Measurements from ENCODE around the gene BBOF1. TPM values are rescaled to one million over a fixed set of nuclear protein-coding genes. Genes with fewer than 3 reads are reported as not detected.

The BBOF1 gene
- total and polyA plus RNA-seq, 2 donors from 2014 or later: 7.6 to 14.6 TPM

DNA sequence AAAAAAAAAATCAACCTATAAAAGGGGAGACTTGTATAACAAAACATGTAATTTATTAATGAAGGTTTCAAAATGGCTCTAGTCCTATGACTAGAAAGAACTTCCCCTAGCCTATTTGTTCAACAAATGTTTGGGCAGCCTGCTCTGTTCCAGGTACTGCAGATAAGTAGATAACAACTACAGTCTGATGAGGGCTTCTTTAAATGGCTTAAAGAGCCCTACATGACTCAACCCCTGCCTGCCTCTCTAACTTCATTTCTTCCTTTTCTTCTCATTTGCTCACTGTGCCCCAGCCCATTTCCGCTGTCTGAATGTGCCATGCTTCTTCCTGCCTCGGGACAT is 43.6 kb downstream of the BBOF1 start:
- TF ChIP-seq, protein P1, sequence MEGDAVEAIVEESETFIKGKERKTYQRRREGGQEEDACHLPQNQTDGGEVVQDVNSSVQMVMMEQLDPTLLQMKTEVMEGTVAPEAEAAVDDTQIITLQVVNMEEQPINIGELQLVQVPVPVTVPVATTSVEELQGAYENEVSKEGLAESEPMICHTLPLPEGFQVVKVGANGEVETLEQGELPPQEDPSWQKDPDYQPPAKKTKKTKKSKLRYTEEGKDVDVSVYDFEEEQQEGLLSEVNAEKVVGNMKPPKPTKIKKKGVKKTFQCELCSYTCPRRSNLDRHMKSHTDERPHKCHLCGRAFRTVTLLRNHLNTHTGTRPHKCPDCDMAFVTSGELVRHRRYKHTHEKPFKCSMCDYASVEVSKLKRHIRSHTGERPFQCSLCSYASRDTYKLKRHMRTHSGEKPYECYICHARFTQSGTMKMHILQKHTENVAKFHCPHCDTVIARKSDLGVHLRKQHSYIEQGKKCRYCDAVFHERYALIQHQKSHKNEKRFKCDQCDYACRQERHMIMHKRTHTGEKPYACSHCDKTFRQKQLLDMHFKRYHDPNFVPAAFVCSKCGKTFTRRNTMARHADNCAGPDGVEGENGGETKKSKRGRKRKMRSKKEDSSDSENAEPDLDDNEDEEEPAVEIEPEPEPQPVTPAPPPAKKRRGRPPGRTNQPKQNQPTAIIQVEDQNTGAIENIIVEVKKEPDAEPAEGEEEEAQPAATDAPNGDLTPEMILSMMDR (IDR thresholded peaks at IDR 0.05; ENCODE audit: borderline replicate concordance, extremely low read depth, insufficient read depth): no peak
- DNase-seq (no peak), FAIRE-seq (no peak)
- no peaks in the 10 kb centered on the region for H3K4me1 ChIP-seq (ENCODE audit: control insufficient read depth in 2 of 3, insufficient read depth in 2 of 3, low read depth in 1 of 3, low read length in 3 of 3)
- H3K9ac ChIP-seq (ENCODE audit: low read length in 3 of 3): no peak overlapping the region
- intact Hi-C loops (cut with DNase I): no loop called here
- H3K9me3 ChIP-seq (ENCODE audit: control insufficient read depth in 2 of 3, insufficient read depth in 1 of 3, low read length in 3 of 3): no peaks in the 10 kb centered on the region
- no peaks in the 10 kb centered on the region for H3K27me3 ChIP-seq (ENCODE audit: control insufficient read depth, insufficient read depth, low read length)
- H3K4me3 ChIP-seq (ENCODE audit: low read length in 3 of 3): no peak overlapping the region
- H3K36me3 ChIP-seq (ENCODE audit: control insufficient read depth in 2 of 3, insufficient read depth in 3 of 3, low read length in 3 of 3): peaks cover 5 to 56% (median 15%) of the 10 kb centered on the region in 3 donors
- H3K27ac ChIP-seq (ENCODE audit: low read depth in 2 of 2, low read length in 2 of 2): no peak overlapping the region

DNA sequence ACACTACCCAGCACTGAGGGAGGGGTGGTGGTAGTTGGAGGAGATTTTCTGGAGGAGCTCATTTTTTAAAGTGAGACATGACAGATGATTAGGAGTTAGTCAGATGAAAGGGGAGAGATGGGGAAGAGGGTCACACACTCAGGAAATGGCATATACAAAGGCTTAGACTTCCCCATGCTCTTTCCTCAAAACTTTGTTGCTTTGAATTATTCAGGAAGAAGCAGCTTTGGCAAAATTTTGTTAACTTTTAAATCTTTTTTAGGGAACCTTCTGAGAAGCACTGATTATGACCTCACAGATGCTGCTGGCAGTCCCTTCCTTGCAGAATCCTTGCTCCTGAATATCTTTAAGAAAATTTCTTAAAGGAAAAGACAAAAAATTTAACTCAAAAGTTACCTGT is 45.3 kb downstream of the BBOF1 start:
- FAIRE-seq: no peak
- Histone ChIP-seq H3K27me3 (ENCODE audit: control insufficient read depth, insufficient read depth, low read length) (no peaks in the 10 kb centered on the region), H3K4me3 (ENCODE audit: low read length in 3 of 3) (no peak overlapping the region), H3K36me3 (ENCODE audit: control insufficient read depth in 2 of 3, insufficient read depth in 3 of 3, low read length in 3 of 3) (peaks cover 5 to 56% (median 18%) of the 10 kb centered on the region in 3 donors), H3K9me3 (ENCODE audit: control insufficient read depth in 2 of 3, insufficient read depth in 1 of 3, low read length in 3 of 3) (no peaks in the 10 kb centered on the region), H3K4me1 (ENCODE audit: control insufficient read depth in 2 of 3, insufficient read depth in 2 of 3, low read depth in 1 of 3, low read length in 3 of 3) (no peaks in the 10 kb centered on the region), H3K27ac (ENCODE audit: low read depth in 2 of 2, low read length in 2 of 2) (no peak overlapping the region), H3K9ac (ENCODE audit: low read length in 3 of 3) (no peak overlapping the region)
- intact Hi-C loops (cut with DNase I): no loop called here
- TF ChIP-seq, protein P1 (IDR thresholded peaks at IDR 0.05; ENCODE audit: borderline replicate concordance, extremely low read depth, insufficient read depth): no peak
- no peak for DNase-seq

DNA sequence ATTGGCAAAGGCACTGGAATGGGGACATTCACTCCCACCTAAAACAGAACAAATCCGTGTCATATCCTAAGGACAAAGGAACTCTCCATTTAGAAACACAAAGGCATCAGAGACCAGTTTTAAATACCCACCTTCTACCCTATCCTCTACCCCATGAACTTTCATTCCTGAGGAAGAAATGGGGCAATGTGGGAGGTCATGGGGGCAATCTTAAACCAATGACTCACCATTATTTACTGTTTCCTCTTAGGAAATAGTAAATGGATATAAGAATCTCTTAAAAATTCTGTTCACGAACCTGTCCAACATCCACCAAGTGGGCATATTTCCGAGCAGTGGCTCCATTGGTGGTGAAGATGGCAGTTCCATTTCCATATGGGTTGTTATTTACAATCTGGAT is 45.7 kb downstream of the BBOF1 start:
- no peaks in the 10 kb centered on the region for H3K27me3 ChIP-seq (ENCODE audit: control insufficient read depth, insufficient read depth, low read length)
- FAIRE-seq: no peak
- H3K9me3 ChIP-seq (ENCODE audit: control insufficient read depth in 2 of 3, insufficient read depth in 1 of 3, low read length in 3 of 3): no peaks in the 10 kb centered on the region
- H3K4me3 ChIP-seq (ENCODE audit: low read length in 3 of 3): no peak overlapping the region
- H3K27ac ChIP-seq (ENCODE audit: low read depth in 2 of 2, low read length in 2 of 2): no peak overlapping the region
- no peaks in the 10 kb centered on the region for H3K4me1 ChIP-seq (ENCODE audit: control insufficient read depth in 2 of 3, insufficient read depth in 2 of 3, low read depth in 1 of 3, low read length in 3 of 3)
- no peak for DNase-seq
- intact Hi-C loops (cut with DNase I): no loop called here
- H3K9ac ChIP-seq (ENCODE audit: low read length in 3 of 3): no peak overlapping the region
- TF ChIP-seq, protein P1 (IDR thresholded peaks at IDR 0.05; ENCODE audit: borderline replicate concordance, extremely low read depth, insufficient read depth): no peak
- peaks cover 5 to 53% (median 15%) of the 10 kb centered on the region in 3 donors for H3K36me3 ChIP-seq (ENCODE audit: control insufficient read depth in 2 of 3, insufficient read depth in 3 of 3, low read length in 3 of 3)
